Calu3 (cell line): ENCODE data around the gene PIGR. TPM values are rescaled to one million over a fixed set of nuclear protein-coding genes. Genes with fewer than 3 reads are reported as not detected.

ENCODE experiments used
- BruUV-seq: library from RNA; stranded (reverse); fragments of 400-500 nt; replicated peaks from 2 replicates; lab custom pipeline; 2021; lab: Mats Ljungman, UMichigan
- CTCF ChIA-PET: fragments of 300-600 bp; sonication (Branson Sonifier 250); formaldehyde crosslinking; loops from one replicate; lab custom pipeline; 2022; ENCODE audit warnings: antibody characterized with exemption; lab: Charles Lee
- DNase-seq: peaks from one replicate; pipeline ENCODE4 v3.0.0; 2022
- H3K27ac Mint-ChIP-seq: one replicate; pipeline ENCODE4 v1.8.0; 2022; ENCODE audit warnings: mixed read lengths; ENCODE audit not compliant: unreplicated experiment
- H3K27me3 Mint-ChIP-seq: one replicate; pipeline ENCODE4 v1.8.0; 2022; ENCODE audit warnings: mixed read lengths; ENCODE audit not compliant: unreplicated experiment
- H3K36me3 Mint-ChIP-seq: one replicate; pipeline ENCODE4 v1.8.0; 2022; ENCODE audit warnings: mild to moderate bottlenecking, moderate library complexity, mixed read lengths; ENCODE audit not compliant: insufficient read depth, unreplicated experiment
- H3K4me1 Mint-ChIP-seq: one replicate; pipeline ENCODE4 v1.8.0; 2022; ENCODE audit warnings: mild to moderate bottlenecking, low read depth, mixed read lengths; ENCODE audit not compliant: unreplicated experiment
- H3K4me3 Mint-ChIP-seq: one replicate; pipeline ENCODE4 v1.8.0; 2022; ENCODE audit warnings: mild to moderate bottlenecking, low read depth, moderate library complexity, mixed read lengths; ENCODE audit not compliant: unreplicated experiment
- H3K9me3 Mint-ChIP-seq: one replicate; pipeline ENCODE4 v1.8.0; 2022; ENCODE audit warnings: low read depth, mixed read lengths; ENCODE audit not compliant: unreplicated experiment
- CTCF ChIP-seq: fragments of 200-600 bp; IDR thresholded peaks from one replicate; pipeline ENCODE4 v1.8.0; 2022; ENCODE audit warnings: antibody characterized with exemption; ENCODE audit not compliant: unreplicated experiment
- intact Hi-C: fragments of 100-400 bp; cut with micrococcal nuclease; formaldehyde crosslinking; loops from one replicate; pipeline ENCODE4 v1.10.0; 2022; ENCODE audit not compliant: unreplicated experiment
- total RNA-seq: library from RNA; stranded (reverse); gene quantifications from 2 replicates; pipeline ENCODE4 v1.2.3, GENCODE V29; 2022

PIGR gene
- total RNA-seq, 1 experiment from 2014 or later = 367 TPM

GRCh38 chr1:206949208-206949607, 2.9 kb upstream of the PIGR start:
- Mint-ChIP-seq H3K4me1 (peaks cover 91% of the 10 kb centered on the region), H3K4me3 (no peak overlapping the region), H3K36me3 (peaks cover 26% of the 10 kb centered on the region), H3K27me3 (no peaks in the 10 kb centered on the region), H3K27ac (no peak overlapping the region), H3K9me3 (no peaks in the 10 kb centered on the region)
- no peak for TF ChIP-seq CTCF
- intact Hi-C loops = no loop called here
- no peak for DNase-seq
- CTCF ChIA-PET = no interaction called here
- BruUV-seq = no TSS peak

- intact Hi-C loops = no loop called here
- no peaks in the 10 kb centered on the region for H3K27me3 Mint-ChIP-seq
- DNase-seq = no peak
- CTCF ChIA-PET = interaction anchor here (1.1 kb wide), 1 partner anchor 35 kb away, joined by 3 read pairs; no protein-coding TSS in a partner anchor
- no peaks in the 10 kb centered on the region for H3K9me3 Mint-ChIP-seq
- H3K36me3 Mint-ChIP-seq = peaks cover 21% of the 10 kb centered on the region
- BruUV-seq = no TSS peak
- no peak for TF ChIP-seq CTCF
- H3K4me1 Mint-ChIP-seq = peaks cover 89% of the 10 kb centered on the region
- H3K4me3 Mint-ChIP-seq = no peak overlapping the region
- H3K27ac Mint-ChIP-seq = peak overlapping the region; percentile 1
Observed at GRCh38 chr1:206947255-206947654, 989 bp upstream of the PIGR start.

- Mint-ChIP-seq H3K36me3 (peaks cover 29% of the 10 kb centered on the region), H3K27me3 (no peaks in the 10 kb centered on the region), H3K4me3 (peak overlapping the region; percentile 61), H3K27ac (peak overlapping the region; percentile 58), H3K4me1 (peaks cover 89% of the 10 kb centered on the region), H3K9me3 (no peaks in the 10 kb centered on the region)
- TSS peak; percentile 52 for BruUV-seq
- no peak for DNase-seq
- intact Hi-C loops = no loop called here
- CTCF ChIA-PET = interaction anchor here (1.0 to 1.7 kb wide), 2 partner anchors 9 to 37 kb away, joined by 4 read pairs; no protein-coding TSS in a partner anchor
- TF ChIP-seq CTCF = no peak
Observed at GRCh38 chr1:206945779-206946178, 487 bp downstream of the PIGR start.

GRCh38 chr1:206944703-206945102, 1.6 kb downstream of the PIGR start:
- no peak for DNase-seq
- H3K4me3 Mint-ChIP-seq = peak overlapping the region; percentile 61
- peaks cover 92% of the 10 kb centered on the region for H3K4me1 Mint-ChIP-seq
- peak overlapping the region; percentile 58 for H3K27ac Mint-ChIP-seq
- peaks cover 37% of the 10 kb centered on the region for H3K36me3 Mint-ChIP-seq
- intact Hi-C loops = no loop called here
- BruUV-seq = no TSS peak
- H3K9me3 Mint-ChIP-seq = no peaks in the 10 kb centered on the region
- CTCF ChIA-PET = no interaction called here
- no peak for TF ChIP-seq CTCF
- H3K27me3 Mint-ChIP-seq = no peaks in the 10 kb centered on the region
